H1 (cell line): Measurements from ENCODE around the gene PDE4D. TPM values are rescaled to one million over a fixed set of nuclear protein-coding genes. Genes with fewer than 3 reads are reported as not detected.

Source experiments
- CBX5 ChIP-seq: fragments of 300-800, 300-1000 bp; sonication (generic); IDR thresholded peaks from 2 replicates; pipeline ENCODE4 v1.7.1; 2016; ENCODE audit warnings: antibody characterized with exemption, low read length, low read depth
- EP300 ChIP-seq, 2 experiments: IDR thresholded peaks; 1 replicate in 1 of 2; 2 replicates in 1 of 2; pipeline ENCODE4 v1.6.1; 2011 to 2012; ENCODE audit warnings: low read depth in 2 of 2, low read length in 2 of 2, mild to moderate bottlenecking in 2 of 2, borderline replicate concordance in 1 of 2, inconsistent platforms in 1 of 2, moderate library complexity in 1 of 2
- KDM4A ChIP-seq: IDR thresholded peaks from one replicate; pipeline ENCODE4 v1.7.1; 2012; ENCODE audit warnings: low read depth, mild to moderate bottlenecking, moderate library complexity, low read length, inconsistent platforms; ENCODE audit not compliant: severe bottlenecking
- MAX ChIP-seq: IDR thresholded peaks from 2 replicates; pipeline ENCODE4 v1.6.1; 2012; ENCODE audit warnings: inconsistent platforms
- RBBP5 ChIP-seq: IDR thresholded peaks from 2 replicates; pipeline ENCODE4 v1.7.1; 2012; ENCODE audit warnings: low read depth, mild to moderate bottlenecking, inconsistent platforms, low read length, moderate library complexity, borderline replicate concordance
- SIX5 ChIP-seq: IDR thresholded peaks from 2 replicates; pipeline ENCODE4 v1.6.1; 2011; ENCODE audit warnings: mild to moderate bottlenecking, low read depth, low read length
- SUZ12 ChIP-seq: fragments of 200-600 bp; sonication (generic); IDR thresholded peaks from 2 replicates; pipeline ENCODE4 v1.6.1; 2012; ENCODE audit warnings: mild to moderate bottlenecking, inconsistent platforms, low read length, moderate library complexity, mixed read lengths
- TAF7 ChIP-seq: optimal IDR thresholded peaks from 2 replicates; pipeline ENCODE3; 2011; ENCODE audit warnings: low read depth, mild to moderate bottlenecking, inconsistent platforms, low read length, moderate library complexity, borderline replicate concordance
- TEAD4 ChIP-seq: IDR thresholded peaks from 2 replicates; pipeline ENCODE4 v1.6.1; 2012; ENCODE audit warnings: low read depth, low read length, inconsistent platforms, mixed read lengths
- YY1 ChIP-seq: IDR thresholded peaks from 2 replicates; pipeline ENCODE4 v1.6.1; 2011; ENCODE audit warnings: low read depth, mild to moderate bottlenecking, low read length
- ZNF274 ChIP-seq: IDR thresholded peaks from 2 replicates; pipeline ENCODE4 v1.7.0; 2012; ENCODE audit warnings: low read length, borderline replicate concordance; ENCODE audit errors: extremely low read depth
- polyA plus RNA-seq, 7 experiments: library from polyadenylated mRNA; depleted of rRNA in 3 of 7; stranded (reverse) in 5 of 7; unstranded in 2 of 7; fragments of >200 nt in 5 of 7; fragments of 200-250 nt in 2 of 7; gene quantifications; 1 replicate in 5 of 7; 2 replicates in 1 of 7; 4 replicates in 1 of 7; pipeline versions ENCODE4 v1.2.1 to v1.2.3, GENCODE V29; 2011 to 2013; ENCODE audit warnings: missing spikeins in 2 of 7, mixed read lengths in 2 of 7
- total RNA-seq: library from RNA; stranded (reverse); fragmentation: NEBNext Ultra II Directional; extraction: Animal tissue kit (Norgen Biotek cat#: 25700); gene quantifications from 2 replicates; pipeline ENCODE4 v1.2.1, GENCODE V29; 2021
- TF ChIP-seq, protein P1 (sequence below): fragments of 300-600 bp; sonication (generic); IDR thresholded peaks from 2 replicates; pipeline ENCODE4 v1.7.1; 2012; ENCODE audit warnings: low read length, moderate library complexity, mild to moderate bottlenecking, inconsistent platforms; ENCODE audit not compliant: insufficient replicate concordance

The PDE4D gene
- total and polyA plus RNA-seq, 2 of the 8 experiments (the other 6 are each of a cell fraction or from before 2014, with no cell fraction given), result 2.3 to 3.7 TPM

GRCh38 chr5:59863777-59864176 is 29.7 kb downstream of the PDE4D start (continued):
- TF ChIP-seq, protein P1, sequence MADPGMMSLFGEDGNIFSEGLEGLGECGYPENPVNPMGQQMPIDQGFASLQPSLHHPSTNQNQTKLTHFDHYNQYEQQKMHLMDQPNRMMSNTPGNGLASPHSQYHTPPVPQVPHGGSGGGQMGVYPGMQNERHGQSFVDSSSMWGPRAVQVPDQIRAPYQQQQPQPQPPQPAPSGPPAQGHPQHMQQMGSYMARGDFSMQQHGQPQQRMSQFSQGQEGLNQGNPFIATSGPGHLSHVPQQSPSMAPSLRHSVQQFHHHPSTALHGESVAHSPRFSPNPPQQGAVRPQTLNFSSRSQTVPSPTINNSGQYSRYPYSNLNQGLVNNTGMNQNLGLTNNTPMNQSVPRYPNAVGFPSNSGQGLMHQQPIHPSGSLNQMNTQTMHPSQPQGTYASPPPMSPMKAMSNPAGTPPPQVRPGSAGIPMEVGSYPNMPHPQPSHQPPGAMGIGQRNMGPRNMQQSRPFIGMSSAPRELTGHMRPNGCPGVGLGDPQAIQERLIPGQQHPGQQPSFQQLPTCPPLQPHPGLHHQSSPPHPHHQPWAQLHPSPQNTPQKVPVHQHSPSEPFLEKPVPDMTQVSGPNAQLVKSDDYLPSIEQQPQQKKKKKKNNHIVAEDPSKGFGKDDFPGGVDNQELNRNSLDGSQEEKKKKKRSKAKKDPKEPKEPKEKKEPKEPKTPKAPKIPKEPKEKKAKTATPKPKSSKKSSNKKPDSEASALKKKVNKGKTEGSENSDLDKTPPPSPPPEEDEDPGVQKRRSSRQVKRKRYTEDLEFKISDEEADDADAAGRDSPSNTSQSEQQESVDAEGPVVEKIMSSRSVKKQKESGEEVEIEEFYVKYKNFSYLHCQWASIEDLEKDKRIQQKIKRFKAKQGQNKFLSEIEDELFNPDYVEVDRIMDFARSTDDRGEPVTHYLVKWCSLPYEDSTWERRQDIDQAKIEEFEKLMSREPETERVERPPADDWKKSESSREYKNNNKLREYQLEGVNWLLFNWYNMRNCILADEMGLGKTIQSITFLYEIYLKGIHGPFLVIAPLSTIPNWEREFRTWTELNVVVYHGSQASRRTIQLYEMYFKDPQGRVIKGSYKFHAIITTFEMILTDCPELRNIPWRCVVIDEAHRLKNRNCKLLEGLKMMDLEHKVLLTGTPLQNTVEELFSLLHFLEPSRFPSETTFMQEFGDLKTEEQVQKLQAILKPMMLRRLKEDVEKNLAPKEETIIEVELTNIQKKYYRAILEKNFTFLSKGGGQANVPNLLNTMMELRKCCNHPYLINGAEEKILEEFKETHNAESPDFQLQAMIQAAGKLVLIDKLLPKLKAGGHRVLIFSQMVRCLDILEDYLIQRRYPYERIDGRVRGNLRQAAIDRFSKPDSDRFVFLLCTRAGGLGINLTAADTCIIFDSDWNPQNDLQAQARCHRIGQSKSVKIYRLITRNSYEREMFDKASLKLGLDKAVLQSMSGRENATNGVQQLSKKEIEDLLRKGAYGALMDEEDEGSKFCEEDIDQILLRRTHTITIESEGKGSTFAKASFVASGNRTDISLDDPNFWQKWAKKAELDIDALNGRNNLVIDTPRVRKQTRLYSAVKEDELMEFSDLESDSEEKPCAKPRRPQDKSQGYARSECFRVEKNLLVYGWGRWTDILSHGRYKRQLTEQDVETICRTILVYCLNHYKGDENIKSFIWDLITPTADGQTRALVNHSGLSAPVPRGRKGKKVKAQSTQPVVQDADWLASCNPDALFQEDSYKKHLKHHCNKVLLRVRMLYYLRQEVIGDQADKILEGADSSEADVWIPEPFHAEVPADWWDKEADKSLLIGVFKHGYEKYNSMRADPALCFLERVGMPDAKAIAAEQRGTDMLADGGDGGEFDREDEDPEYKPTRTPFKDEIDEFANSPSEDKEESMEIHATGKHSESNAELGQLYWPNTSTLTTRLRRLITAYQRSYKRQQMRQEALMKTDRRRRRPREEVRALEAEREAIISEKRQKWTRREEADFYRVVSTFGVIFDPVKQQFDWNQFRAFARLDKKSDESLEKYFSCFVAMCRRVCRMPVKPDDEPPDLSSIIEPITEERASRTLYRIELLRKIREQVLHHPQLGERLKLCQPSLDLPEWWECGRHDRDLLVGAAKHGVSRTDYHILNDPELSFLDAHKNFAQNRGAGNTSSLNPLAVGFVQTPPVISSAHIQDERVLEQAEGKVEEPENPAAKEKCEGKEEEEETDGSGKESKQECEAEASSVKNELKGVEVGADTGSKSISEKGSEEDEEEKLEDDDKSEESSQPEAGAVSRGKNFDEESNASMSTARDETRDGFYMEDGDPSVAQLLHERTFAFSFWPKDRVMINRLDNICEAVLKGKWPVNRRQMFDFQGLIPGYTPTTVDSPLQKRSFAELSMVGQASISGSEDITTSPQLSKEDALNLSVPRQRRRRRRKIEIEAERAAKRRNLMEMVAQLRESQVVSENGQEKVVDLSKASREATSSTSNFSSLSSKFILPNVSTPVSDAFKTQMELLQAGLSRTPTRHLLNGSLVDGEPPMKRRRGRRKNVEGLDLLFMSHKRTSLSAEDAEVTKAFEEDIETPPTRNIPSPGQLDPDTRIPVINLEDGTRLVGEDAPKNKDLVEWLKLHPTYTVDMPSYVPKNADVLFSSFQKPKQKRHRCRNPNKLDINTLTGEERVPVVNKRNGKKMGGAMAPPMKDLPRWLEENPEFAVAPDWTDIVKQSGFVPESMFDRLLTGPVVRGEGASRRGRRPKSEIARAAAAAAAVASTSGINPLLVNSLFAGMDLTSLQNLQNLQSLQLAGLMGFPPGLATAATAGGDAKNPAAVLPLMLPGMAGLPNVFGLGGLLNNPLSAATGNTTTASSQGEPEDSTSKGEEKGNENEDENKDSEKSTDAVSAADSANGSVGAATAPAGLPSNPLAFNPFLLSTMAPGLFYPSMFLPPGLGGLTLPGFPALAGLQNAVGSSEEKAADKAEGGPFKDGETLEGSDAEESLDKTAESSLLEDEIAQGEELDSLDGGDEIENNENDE, result no peak
- TF ChIP-seq TEAD4 (no peak), YY1 (no peak), MAX (no peak), EP300 (IDR thresholded peaks at IDR 0.05; ENCODE audit: borderline replicate concordance in 1 of 2, low read depth in 2 of 2, low read length in 2 of 2) (no peak), RBBP5 (no peak), KDM4A (no peak), CBX5 (no peak), SUZ12 (no peak), SIX5 (no peak), TAF7 (no peak), ZNF274 (no peak)
